HL-60 (cell line): Measurements from ENCODE around the gene MORC4.

Source experiments
- DNase-seq, 2 experiments: peaks; one replicate each; pipeline ENCODE4 v3.0.0-alpha.2; 2010 to 2020; ENCODE audit warnings: low read depth in 1 of 2, low spot score in 1 of 2
- H3K27ac ChIP-seq: fragments of 250-450 bp; sonication (Bioruptor Pico); replicated peaks from 2 replicates; pipeline ENCODE4 v1.5.1; 2020; ENCODE audit warnings: mild to moderate bottlenecking, moderate library complexity
- H3K27me3 ChIP-seq: fragments of 250-450 bp; sonication (Bioruptor Pico); 2 replicates; pipeline ENCODE4 v1.5.1; 2021; ENCODE audit warnings: mild to moderate bottlenecking, moderate library complexity; ENCODE audit not compliant: insufficient read depth, poor library complexity, severe bottlenecking
- H3K4me3 ChIP-seq: replicated peaks from 2 replicates; pipeline ENCODE4 v1.5.1; 2011; ENCODE audit warnings: mild to moderate bottlenecking, control low read depth, low read length; ENCODE audit not compliant: insufficient read depth
- GABPA ChIP-seq: IDR thresholded peaks from 2 replicates; pipeline ENCODE4 v1.6.1; 2012; ENCODE audit warnings: low read depth
- POLR2AphosphoS5 ChIP-seq: IDR thresholded peaks from 2 replicates; pipeline ENCODE4 v1.6.1; 2012; ENCODE audit warnings: low read depth
- SPI1 ChIP-seq: IDR thresholded peaks from 2 replicates; pipeline ENCODE4 v1.6.1; 2012; ENCODE audit warnings: low read depth, mild to moderate bottlenecking, borderline replicate concordance
- TF ChIP-seq, protein P1 (sequence below): IDR thresholded peaks from one replicate; pipeline ENCODE4 v1.5.1; 2011; ENCODE audit warnings: low read length, control low read depth, inconsistent platforms; ENCODE audit not compliant: insufficient read depth
- TF ChIP-seq, protein P2 (sequence below): IDR thresholded peaks from 2 replicates; pipeline ENCODE4 v1.6.1; 2012; ENCODE audit warnings: low read depth; ENCODE audit not compliant: insufficient replicate concordance

The MORC4 gene

DNA sequence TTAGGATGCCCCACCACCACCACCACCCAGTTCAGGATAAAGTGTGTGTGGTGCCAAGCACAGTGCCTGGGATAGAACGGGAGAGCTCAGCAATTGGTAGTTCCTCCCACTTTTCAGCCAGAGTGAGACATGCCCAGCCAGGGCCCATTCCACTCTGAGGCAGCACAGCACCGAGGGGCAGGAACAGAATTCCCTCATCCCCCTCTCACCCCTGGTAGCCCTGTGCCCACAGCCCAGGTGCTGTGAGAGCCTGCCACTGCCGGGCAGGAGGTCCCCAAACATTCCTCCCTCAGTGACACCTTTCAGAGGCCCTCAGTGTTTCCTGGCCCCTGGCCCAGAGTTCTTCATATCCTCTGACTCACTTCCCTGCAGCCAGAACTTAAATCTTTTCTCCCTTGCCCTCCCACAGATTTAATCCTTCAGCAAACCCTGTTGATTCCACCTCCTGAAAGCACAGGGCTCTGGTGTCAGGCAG is 105.0 kb downstream of the MORC4 start:
- no peak for DNase-seq
- Histone ChIP-seq H3K4me3 (no peak overlapping the region), H3K27me3 (no peaks in the 10 kb centered on the region), H3K27ac (no peak overlapping the region)
- no peak for TF ChIP-seq GABPA
- TF ChIP-seq POLR2AphosphoS5 = no peak
- TF ChIP-seq, protein P1, sequence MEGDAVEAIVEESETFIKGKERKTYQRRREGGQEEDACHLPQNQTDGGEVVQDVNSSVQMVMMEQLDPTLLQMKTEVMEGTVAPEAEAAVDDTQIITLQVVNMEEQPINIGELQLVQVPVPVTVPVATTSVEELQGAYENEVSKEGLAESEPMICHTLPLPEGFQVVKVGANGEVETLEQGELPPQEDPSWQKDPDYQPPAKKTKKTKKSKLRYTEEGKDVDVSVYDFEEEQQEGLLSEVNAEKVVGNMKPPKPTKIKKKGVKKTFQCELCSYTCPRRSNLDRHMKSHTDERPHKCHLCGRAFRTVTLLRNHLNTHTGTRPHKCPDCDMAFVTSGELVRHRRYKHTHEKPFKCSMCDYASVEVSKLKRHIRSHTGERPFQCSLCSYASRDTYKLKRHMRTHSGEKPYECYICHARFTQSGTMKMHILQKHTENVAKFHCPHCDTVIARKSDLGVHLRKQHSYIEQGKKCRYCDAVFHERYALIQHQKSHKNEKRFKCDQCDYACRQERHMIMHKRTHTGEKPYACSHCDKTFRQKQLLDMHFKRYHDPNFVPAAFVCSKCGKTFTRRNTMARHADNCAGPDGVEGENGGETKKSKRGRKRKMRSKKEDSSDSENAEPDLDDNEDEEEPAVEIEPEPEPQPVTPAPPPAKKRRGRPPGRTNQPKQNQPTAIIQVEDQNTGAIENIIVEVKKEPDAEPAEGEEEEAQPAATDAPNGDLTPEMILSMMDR = no peak
- TF ChIP-seq, protein P2, sequence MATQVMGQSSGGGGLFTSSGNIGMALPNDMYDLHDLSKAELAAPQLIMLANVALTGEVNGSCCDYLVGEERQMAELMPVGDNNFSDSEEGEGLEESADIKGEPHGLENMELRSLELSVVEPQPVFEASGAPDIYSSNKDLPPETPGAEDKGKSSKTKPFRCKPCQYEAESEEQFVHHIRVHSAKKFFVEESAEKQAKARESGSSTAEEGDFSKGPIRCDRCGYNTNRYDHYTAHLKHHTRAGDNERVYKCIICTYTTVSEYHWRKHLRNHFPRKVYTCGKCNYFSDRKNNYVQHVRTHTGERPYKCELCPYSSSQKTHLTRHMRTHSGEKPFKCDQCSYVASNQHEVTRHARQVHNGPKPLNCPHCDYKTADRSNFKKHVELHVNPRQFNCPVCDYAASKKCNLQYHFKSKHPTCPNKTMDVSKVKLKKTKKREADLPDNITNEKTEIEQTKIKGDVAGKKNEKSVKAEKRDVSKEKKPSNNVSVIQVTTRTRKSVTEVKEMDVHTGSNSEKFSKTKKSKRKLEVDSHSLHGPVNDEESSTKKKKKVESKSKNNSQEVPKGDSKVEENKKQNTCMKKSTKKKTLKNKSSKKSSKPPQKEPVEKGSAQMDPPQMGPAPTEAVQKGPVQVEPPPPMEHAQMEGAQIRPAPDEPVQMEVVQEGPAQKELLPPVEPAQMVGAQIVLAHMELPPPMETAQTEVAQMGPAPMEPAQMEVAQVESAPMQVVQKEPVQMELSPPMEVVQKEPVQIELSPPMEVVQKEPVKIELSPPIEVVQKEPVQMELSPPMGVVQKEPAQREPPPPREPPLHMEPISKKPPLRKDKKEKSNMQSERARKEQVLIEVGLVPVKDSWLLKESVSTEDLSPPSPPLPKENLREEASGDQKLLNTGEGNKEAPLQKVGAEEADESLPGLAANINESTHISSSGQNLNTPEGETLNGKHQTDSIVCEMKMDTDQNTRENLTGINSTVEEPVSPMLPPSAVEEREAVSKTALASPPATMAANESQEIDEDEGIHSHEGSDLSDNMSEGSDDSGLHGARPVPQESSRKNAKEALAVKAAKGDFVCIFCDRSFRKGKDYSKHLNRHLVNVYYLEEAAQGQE = no peak
- TF ChIP-seq SPI1 = no peak

DNA sequence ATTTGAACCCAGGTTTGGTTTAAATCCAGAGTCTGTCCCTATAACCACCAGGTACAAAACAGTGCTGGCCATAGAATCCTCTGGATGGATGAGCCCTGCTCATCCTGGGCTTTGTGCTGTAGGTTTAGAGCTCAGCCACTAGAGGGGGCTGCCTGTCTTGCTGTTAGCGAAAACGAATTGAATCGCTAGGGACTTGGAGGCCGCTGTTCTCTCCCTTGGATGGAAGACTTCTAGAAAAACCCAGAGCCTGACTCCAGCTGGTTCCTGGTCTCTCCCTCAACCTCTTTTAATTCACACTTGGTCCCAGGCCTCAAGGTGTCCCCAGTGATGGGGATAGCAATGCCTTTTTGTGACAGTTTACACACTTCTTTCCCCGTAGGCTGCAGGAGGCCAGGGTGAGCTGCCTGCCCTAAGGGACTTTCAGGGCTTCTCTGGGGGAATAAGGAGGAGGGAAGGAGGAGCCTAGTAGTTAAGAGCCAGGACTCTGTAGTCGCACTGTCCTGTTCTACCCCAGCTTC is 105.6 kb downstream of the MORC4 start:
- Histone ChIP-seq H3K4me3 (no peak overlapping the region), H3K27ac (no peak overlapping the region), H3K27me3 (no peaks in the 10 kb centered on the region)
- no peak for TF ChIP-seq POLR2AphosphoS5
- TF ChIP-seq, protein P1 = peak; percentile 63
- peak; percentile 2 to 48 for DNase-seq

DNA sequence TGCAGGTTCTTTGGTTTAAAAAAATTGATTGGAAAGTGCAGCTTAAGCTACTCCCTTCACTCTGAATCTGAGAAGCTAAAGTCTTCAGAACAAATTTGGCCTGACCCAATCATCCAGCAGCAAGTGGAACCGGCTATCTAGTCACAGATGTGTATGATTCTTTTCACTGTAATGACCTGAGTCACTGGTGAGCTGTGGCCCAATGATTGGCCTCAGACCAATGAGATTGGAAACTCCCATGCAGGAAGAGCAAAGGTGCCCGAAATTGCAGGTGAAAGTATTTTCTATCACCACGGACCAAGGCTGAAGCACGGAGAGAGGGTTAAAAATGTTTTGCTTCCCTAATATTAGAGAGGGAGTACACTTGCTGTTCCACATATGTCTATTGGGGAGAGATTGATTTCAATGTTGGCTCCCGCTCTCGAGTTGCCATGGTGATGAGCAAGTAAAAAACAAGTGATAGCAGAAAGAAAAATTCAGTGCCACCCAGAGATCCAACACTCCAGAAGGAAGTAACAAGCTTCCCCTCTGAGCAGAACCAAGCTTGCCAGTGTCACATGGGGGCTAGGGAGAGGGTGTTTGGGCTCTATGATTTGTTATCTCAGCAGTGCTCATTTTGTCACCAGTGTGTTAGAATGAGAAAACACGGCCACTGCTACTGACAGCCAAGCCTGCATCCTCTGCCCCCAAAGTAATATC is 108.1 kb downstream of the MORC4 start:
- Histone ChIP-seq H3K4me3 (no peak overlapping the region), H3K27me3 (no peaks in the 10 kb centered on the region), H3K27ac (no peak overlapping the region)
- no peak for DNase-seq
- TF ChIP-seq, protein P2 = no peak
- TF ChIP-seq GABPA (no peak), POLR2AphosphoS5 (no peak), SPI1 (no peak)
- TF ChIP-seq, protein P1 = no peak
